ENCODE results near the gene COLGALT1. TPM values are rescaled to one million over a fixed set of nuclear protein-coding genes. Genes with fewer than 3 reads are reported as not detected.
A peak's percentile ranks its signal among the peaks of the same experiment; 100 is the strongest.
"Not testable (repeated sequence)": the region's sequence is repeated elsewhere in the genome, so short reads cannot be mapped to it uniquely, and the experiment has no call there.

Gene COLGALT1
- total RNA-seq, 2 donors from 2014 or later = 41.1 to 76.5 TPM

- peaks cover 4% of the 10 kb centered on the region for H3K4me1 Mint-ChIP-seq
- H3K27me3 Mint-ChIP-seq = no peaks in the 10 kb centered on the region
- no peak overlapping the region for H3K4me3 Mint-ChIP-seq
- H3K36me3 Mint-ChIP-seq (ENCODE audit: low read depth) = peaks cover 54% of the 10 kb centered on the region
- no peak for ATAC-seq (replicated peaks)
- no peak overlapping the region for H3K27ac Mint-ChIP-seq
- no peaks in the 10 kb centered on the region for H3K9me3 Mint-ChIP-seq
Measured at GRCh38 chr19:17582613-17583012, 27.2 kb downstream of the COLGALT1 start.

DNA sequence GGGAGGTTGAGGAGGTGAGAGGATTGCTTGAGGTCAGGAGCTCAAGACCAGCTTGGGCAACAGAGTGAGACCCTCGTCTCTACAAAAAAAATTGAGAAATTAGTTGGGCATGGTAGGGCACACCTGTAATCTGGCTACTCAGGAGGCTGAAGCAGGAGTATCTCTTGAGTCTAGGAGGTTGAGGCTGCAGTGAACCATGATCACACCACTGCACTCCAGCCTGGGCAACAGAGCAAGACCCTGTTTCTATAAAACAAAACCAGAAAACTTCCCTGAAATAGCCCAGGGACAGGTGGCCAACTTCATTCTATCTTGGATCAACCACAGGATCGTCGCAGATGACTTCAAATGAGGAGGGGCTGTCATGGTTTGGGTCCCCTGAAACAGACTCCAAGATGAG, 28.7 kb downstream of the COLGALT1 start:
- Mint-ChIP-seq H3K27me3 (no peaks in the 10 kb centered on the region), H3K36me3 (ENCODE audit: low read depth) (peaks cover 39% of the 10 kb centered on the region), H3K27ac (no peak overlapping the region), H3K9me3 (no peaks in the 10 kb centered on the region), H3K4me3 (no peak overlapping the region), H3K4me1 (peaks cover 3% of the 10 kb centered on the region)
- ATAC-seq (replicated peaks) = no peak

- not testable (repeated sequence) for H3K4me1 Mint-ChIP-seq, H3K27ac Mint-ChIP-seq, H3K27me3 Mint-ChIP-seq
Measured at GRCh38 chr19:17585395-17585794, 29.9 kb downstream of the COLGALT1 start.

DNA sequence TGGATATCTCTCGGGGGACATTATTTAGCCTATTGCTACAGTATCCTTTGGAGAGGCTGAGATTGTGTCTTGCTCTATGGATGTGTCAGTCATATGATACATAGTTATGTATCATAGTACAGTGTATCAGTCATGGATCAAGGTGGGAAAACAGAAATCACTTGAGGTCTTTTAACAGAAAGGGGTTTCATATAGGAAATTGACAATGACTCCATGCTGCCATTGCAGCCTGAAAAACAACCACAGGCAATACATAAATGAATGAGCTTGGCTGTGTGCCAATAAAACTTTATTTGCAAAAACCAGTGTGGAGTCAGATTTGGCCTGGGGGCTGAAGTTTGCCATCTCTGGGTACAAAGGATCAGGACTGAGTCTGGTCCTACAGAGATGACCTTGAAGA, 35.4 kb downstream of the COLGALT1 start:
- Mint-ChIP-seq H3K9me3 (no peaks in the 10 kb centered on the region), H3K27ac (no peak overlapping the region), H3K4me1 (no peaks in the 10 kb centered on the region), H3K36me3 (ENCODE audit: low read depth) (no peaks in the 10 kb centered on the region), H3K4me3 (no peak overlapping the region), H3K27me3 (peaks cover 7% of the 10 kb centered on the region)
- peak; percentile 72 for ATAC-seq (replicated peaks)

More at GRCh38 chr19:17585395-17585794, 29.9 kb downstream of the COLGALT1 start:
- peaks cover 26% of the 10 kb centered on the region for H3K36me3 Mint-ChIP-seq (ENCODE audit: low read depth)
- not testable (repeated sequence) for ATAC-seq (replicated peaks); H3K4me3 Mint-ChIP-seq; H3K9me3 Mint-ChIP-seq

- ATAC-seq (replicated peaks); H3K4me3 Mint-ChIP-seq; H3K27me3 Mint-ChIP-seq; H3K36me3 Mint-ChIP-seq (ENCODE audit: low read depth); H3K4me1 Mint-ChIP-seq; H3K9me3 Mint-ChIP-seq; H3K27ac Mint-ChIP-seq: not testable (repeated sequence)
Measured at GRCh38 chr19:17594296-17594695, 38.8 kb downstream of the COLGALT1 start.

- peaks cover 21% of the 10 kb centered on the region for H3K27me3 Mint-ChIP-seq
- not testable (repeated sequence) for H3K36me3 Mint-ChIP-seq (ENCODE audit: low read depth); H3K27ac Mint-ChIP-seq; H3K4me3 Mint-ChIP-seq; ATAC-seq (replicated peaks); H3K9me3 Mint-ChIP-seq; H3K4me1 Mint-ChIP-seq
Measured at GRCh38 chr19:17598063-17598462, 42.6 kb downstream of the COLGALT1 start.

GRCh38 chr19:17598953-17599352, 43.5 kb downstream of the COLGALT1 start:
- Mint-ChIP-seq H3K27me3 (peaks cover 29% of the 10 kb centered on the region), H3K4me1 (no peaks in the 10 kb centered on the region), H3K9me3 (no peaks in the 10 kb centered on the region), H3K4me3 (no peak overlapping the region), H3K36me3 (ENCODE audit: low read depth) (no peaks in the 10 kb centered on the region), H3K27ac (no peak overlapping the region)
- no peak for ATAC-seq (replicated peaks)

DNA sequence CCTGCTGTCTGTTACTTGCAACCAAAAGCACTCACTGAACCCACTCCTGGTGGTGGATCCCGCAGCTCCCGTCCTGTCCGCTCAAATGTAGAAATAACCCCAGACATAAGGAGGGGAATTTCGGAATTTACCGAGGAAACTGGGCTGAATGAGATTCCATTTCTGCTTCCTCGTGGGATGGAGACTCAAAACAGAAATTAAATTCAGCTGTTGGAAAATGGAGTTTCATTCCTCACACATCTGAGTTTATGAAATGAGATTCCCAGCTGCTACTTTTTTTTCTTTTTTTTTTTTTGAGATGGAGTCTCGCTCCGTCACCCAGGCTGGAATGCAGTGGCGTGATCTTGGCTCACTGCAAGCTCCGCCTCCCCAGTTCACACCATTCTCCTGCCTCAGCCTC, 44.3 kb downstream of the COLGALT1 start:
- Mint-ChIP-seq H3K36me3 (ENCODE audit: low read depth) (no peaks in the 10 kb centered on the region), H3K4me3 (no peak overlapping the region), H3K9me3 (no peaks in the 10 kb centered on the region), H3K27me3 (peaks cover 35% of the 10 kb centered on the region), H3K4me1 (no peaks in the 10 kb centered on the region), H3K27ac (no peak overlapping the region)
- ATAC-seq (replicated peaks) = no peak

DNA sequence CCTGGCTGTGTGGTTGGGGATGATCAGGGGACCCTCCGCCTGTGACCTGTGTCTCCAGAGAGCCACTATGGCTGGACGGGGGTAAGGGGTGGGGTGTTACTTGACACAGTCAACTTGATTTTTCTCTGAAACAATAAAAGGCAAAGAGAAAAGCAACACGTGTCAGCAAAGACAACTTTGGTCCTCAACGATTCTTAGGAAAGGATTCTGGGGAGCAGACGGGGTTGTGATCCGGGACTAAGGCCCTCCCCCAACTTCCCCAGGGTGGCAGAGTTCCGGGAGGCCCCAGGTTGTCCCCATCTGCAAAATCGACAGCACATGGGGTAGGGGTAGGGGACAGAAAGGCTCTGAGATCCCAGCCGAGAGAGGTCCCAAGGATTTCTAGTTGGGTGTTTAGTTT, 46.2 kb downstream of the COLGALT1 start:
- Mint-ChIP-seq H3K27me3 (peaks cover 35% of the 10 kb centered on the region), H3K4me3 (no peak overlapping the region), H3K9me3 (no peaks in the 10 kb centered on the region), H3K27ac (no peak overlapping the region), H3K36me3 (ENCODE audit: low read depth) (no peaks in the 10 kb centered on the region), H3K4me1 (peaks cover 3% of the 10 kb centered on the region)
- no peak for ATAC-seq (replicated peaks)

DNA sequence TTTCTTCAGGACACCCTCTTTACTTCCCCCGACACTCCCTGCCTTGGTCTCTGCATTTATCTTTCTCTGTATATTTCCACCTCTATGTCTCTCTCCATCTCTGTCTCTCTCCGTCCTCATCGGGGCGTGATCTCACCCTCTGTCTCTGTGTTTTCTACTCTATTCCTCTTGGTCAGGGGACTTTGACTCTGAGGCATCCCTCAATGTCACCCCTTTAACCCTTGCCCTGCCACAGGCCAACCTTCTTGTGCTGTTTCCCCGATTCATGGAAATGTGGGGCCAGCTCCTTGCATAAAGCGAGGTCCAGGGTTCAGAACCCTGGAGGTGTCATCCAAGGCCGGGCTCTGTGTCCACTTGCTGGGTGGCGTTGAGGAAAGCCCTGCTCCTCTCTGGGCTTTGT, 46.8 kb downstream of the COLGALT1 start:
- no peak for ATAC-seq (replicated peaks)
- no peak overlapping the region for H3K4me3 Mint-ChIP-seq
- H3K9me3 Mint-ChIP-seq = no peaks in the 10 kb centered on the region
- peaks cover 7% of the 10 kb centered on the region for H3K4me1 Mint-ChIP-seq
- no peak overlapping the region for H3K27ac Mint-ChIP-seq
- peaks cover 35% of the 10 kb centered on the region for H3K27me3 Mint-ChIP-seq
- H3K36me3 Mint-ChIP-seq (ENCODE audit: low read depth) = no peaks in the 10 kb centered on the region

GRCh38 chr19:17602872-17603510, 47.5 kb downstream of the COLGALT1 start:
- Mint-ChIP-seq H3K36me3 (ENCODE audit: low read depth) (no peaks in the 10 kb centered on the region), H3K27me3 (peaks cover 35% of the 10 kb centered on the region), H3K9me3 (no peaks in the 10 kb centered on the region), H3K27ac (no peak overlapping the region), H3K4me1 (peaks cover 7% of the 10 kb centered on the region), H3K4me3 (no peak overlapping the region)
- no peak for ATAC-seq (replicated peaks)

DNA sequence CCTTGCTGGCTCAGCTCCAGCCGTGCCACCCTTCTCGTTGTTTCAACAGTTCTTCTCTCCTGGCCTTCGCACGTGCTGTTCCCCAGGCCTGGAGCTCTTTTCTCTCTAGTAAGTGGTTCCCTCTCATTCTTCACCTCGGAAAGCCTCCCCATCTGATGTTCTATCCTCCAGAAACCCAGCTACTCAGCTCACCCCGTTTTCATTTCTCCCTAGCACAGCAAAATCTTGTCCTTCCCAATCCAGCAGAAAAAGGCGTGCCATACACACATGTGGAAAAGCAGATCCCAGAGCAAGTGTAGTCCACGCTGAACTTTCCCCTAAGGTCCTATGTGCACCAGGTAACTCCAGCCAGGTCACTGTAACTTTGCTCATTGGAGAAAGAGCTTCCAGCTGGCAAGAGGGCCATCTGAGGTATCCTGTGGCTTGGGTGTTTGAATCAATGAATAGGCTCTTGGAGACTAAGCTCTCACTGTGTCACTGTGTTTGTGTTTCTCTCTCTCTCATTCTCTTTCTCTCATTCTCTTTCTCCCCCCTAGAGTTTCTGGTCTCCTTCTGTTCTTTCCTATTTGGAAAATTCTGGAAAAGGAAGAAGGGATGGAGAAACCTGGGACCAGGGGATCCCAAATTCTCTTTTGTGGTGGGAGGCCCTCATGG, 49.0 kb downstream of the COLGALT1 start:
- Mint-ChIP-seq H3K27ac (no peak overlapping the region), H3K9me3 (no peaks in the 10 kb centered on the region), H3K36me3 (ENCODE audit: low read depth) (no peaks in the 10 kb centered on the region), H3K4me1 (peaks cover 7% of the 10 kb centered on the region), H3K4me3 (peak overlapping the region; percentile 16), H3K27me3 (peaks cover 35% of the 10 kb centered on the region)
- ATAC-seq (replicated peaks) = no peak

- Mint-ChIP-seq H3K27ac (no peak overlapping the region), H3K4me1 (peaks cover 7% of the 10 kb centered on the region), H3K9me3 (no peaks in the 10 kb centered on the region), H3K36me3 (ENCODE audit: low read depth) (no peaks in the 10 kb centered on the region), H3K27me3 (peaks cover 35% of the 10 kb centered on the region), H3K4me3 (peak overlapping the region; percentile 16)
- ATAC-seq (replicated peaks) = no peak
Measured at GRCh38 chr19:17605117-17605516, 49.7 kb downstream of the COLGALT1 start.

GRCh38 chr19:17605761-17606589, 50.5 kb downstream of the COLGALT1 start:
- Mint-ChIP-seq H3K9me3 (no peaks in the 10 kb centered on the region), H3K4me3 (peak overlapping the region; percentile 72), H3K36me3 (ENCODE audit: low read depth) (no peaks in the 10 kb centered on the region), H3K27ac (peak overlapping the region; percentile 62), H3K27me3 (peaks cover 34% of the 10 kb centered on the region), H3K4me1 (peaks cover 7% of the 10 kb centered on the region)
- ATAC-seq (replicated peaks) = peak; percentile 86
